Neuronal stem cell (in vitro differentiated cells): Measurements from ENCODE around the gene MGLL.
A peak's percentile ranks its signal among the peaks of the same experiment; 100 is the strongest.

Experiments
- DNase-seq: peaks from one replicate; pipeline ENCODE4 v3.0.0-alpha.2; 2013; ENCODE audit warnings: low spot score
- H2AFZ ChIP-seq: one replicate; pipeline ENCODE4 v1.6.1; 2013; ENCODE audit warnings: mild to moderate bottlenecking, low read length, inconsistent platforms
- H2AK5ac ChIP-seq: 2 replicates; pipeline ENCODE4 v1.6.1; 2013; ENCODE audit warnings: low read depth, mild to moderate bottlenecking, inconsistent platforms, low read length, moderate library complexity, mixed read lengths
- H2BK120ac ChIP-seq: 2 replicates; pipeline ENCODE4 v1.6.1; 2013; ENCODE audit warnings: low read depth, mild to moderate bottlenecking, inconsistent platforms, low read length, moderate library complexity, mixed read lengths
- H2BK12ac ChIP-seq: one replicate; pipeline ENCODE4 v1.6.1; 2013; ENCODE audit warnings: low read length, inconsistent platforms
- H2BK15ac ChIP-seq: 2 replicates; pipeline ENCODE4 v1.6.1; 2013; ENCODE audit warnings: mild to moderate bottlenecking, low read length, inconsistent platforms, mixed read lengths
- H2BK5ac ChIP-seq: one replicate; pipeline ENCODE4 v1.6.1; 2013; ENCODE audit warnings: inconsistent platforms, mild to moderate bottlenecking, low read length, moderate library complexity
- H3K14ac ChIP-seq: one replicate; pipeline ENCODE4 v1.6.1; 2013; ENCODE audit warnings: low read length, inconsistent platforms
- H3K18ac ChIP-seq: 2 replicates; pipeline ENCODE4 v1.6.1; 2013; ENCODE audit warnings: low read length, inconsistent platforms
- H3K23ac ChIP-seq: 2 replicates; pipeline ENCODE4 v1.6.1; 2013; ENCODE audit warnings: low read depth, mild to moderate bottlenecking, mixed read lengths, low read length, inconsistent platforms; ENCODE audit not compliant: poor library complexity
- H3K27ac ChIP-seq: replicated peaks from 3 replicates; pipeline ENCODE4 v1.5.1; 2013; ENCODE audit warnings: low read length, inconsistent platforms
- H3K27me3 ChIP-seq, 3 experiments: 2 replicates each; pipeline ENCODE4 v1.6.1; 2013; ENCODE audit warnings: low read length in 3 of 3, mild to moderate bottlenecking in 2 of 3, inconsistent platforms in 1 of 3, low read depth in 1 of 3, mixed read lengths in 1 of 3, moderate library complexity in 1 of 3; ENCODE audit not compliant: control insufficient read depth in 3 of 3, insufficient read depth in 3 of 3
- H3K36me3 ChIP-seq, 2 donors: replicated peaks in 1 of 2; 2 replicates each; pipeline ENCODE4 v1.6.1; 2013; ENCODE audit warnings: low read length in 2 of 2; ENCODE audit not compliant: control insufficient read depth in 2 of 2, insufficient read depth in 2 of 2
- H3K4ac ChIP-seq: 2 replicates; pipeline ENCODE4 v1.6.1; 2013; ENCODE audit warnings: inconsistent platforms, mild to moderate bottlenecking, low read length, moderate library complexity
- H3K4me1 ChIP-seq, 2 donors: 1 replicate in 1 of 2; 2 replicates in 1 of 2; pipeline ENCODE4 v1.6.1; 2013; ENCODE audit warnings: low read length in 2 of 2, low read depth in 1 of 2; ENCODE audit not compliant: control insufficient read depth in 2 of 2, insufficient read depth in 1 of 2
- H3K4me2 ChIP-seq: one replicate; pipeline ENCODE4 v1.6.1; 2013; ENCODE audit warnings: mild to moderate bottlenecking, low read length, inconsistent platforms; ENCODE audit not compliant: insufficient read depth, poor library complexity, severe bottlenecking
- H3K4me3 ChIP-seq, 2 donors: 2 replicates each; pipeline ENCODE4 v1.5.1; 2013; ENCODE audit warnings: low read length in 2 of 2, mild to moderate bottlenecking in 2 of 2, inconsistent platforms in 1 of 2, moderate library complexity in 1 of 2
- H3K79me1 ChIP-seq: one replicate; pipeline ENCODE4 v1.6.1; 2013; ENCODE audit warnings: low read depth, mild to moderate bottlenecking, inconsistent platforms, low read length, moderate library complexity
- H3K9ac ChIP-seq: one replicate; pipeline ENCODE4 v1.6.1; 2013; ENCODE audit warnings: mild to moderate bottlenecking, low read depth, low read length, inconsistent platforms; ENCODE audit not compliant: poor library complexity
- H3K9me3 ChIP-seq, 2 donors: replicated peaks in 1 of 2; 2 replicates each; pipeline versions ENCODE3 to v1.6.1; 2013; ENCODE audit warnings: low read length in 2 of 2, mild to moderate bottlenecking in 2 of 2, inconsistent platforms in 1 of 2, low read depth in 1 of 2, mixed read lengths in 1 of 2, moderate library complexity in 1 of 2; ENCODE audit not compliant: control insufficient read depth in 2 of 2, insufficient read depth in 1 of 2
- H4K8ac ChIP-seq: one replicate; pipeline ENCODE4 v1.6.1; 2013; ENCODE audit warnings: low read depth, mild to moderate bottlenecking, inconsistent platforms, low read length, moderate library complexity
- H4K91ac ChIP-seq: one replicate; pipeline ENCODE4 v1.6.1; 2013; ENCODE audit warnings: low read length, low read depth, mild to moderate bottlenecking, inconsistent platforms; ENCODE audit not compliant: poor library complexity
- WGBS, 2 donors: extraction: QIAGEN DNeasy Blood & Tissue Kit; methylation state at CpG; one replicate each; pipeline ENCODE4 v1.1.7; 2013; ENCODE audit warnings: missing lambda C conversion rate in 2 of 2, mixed read lengths in 1 of 2; ENCODE audit not compliant: insufficient read length in 2 of 2, insufficient replicate concordance in 1 of 2; ENCODE audit errors: extremely low coverage in 2 of 2; 5-methylcytosine and 5-hydroxymethylcytosine counted together

The MGLL gene

GRCh38 chr3:127865941-127866340 is 43.6 kb upstream of the MGLL start:
- no peaks in the 10 kb centered on the region for H3K79me1 ChIP-seq
- no peaks in the 10 kb centered on the region for H3K4me1 ChIP-seq
- no peak overlapping the region for H3K23ac ChIP-seq
- no peak for DNase-seq
- no peak overlapping the region for H4K8ac ChIP-seq
- H3K27me3 ChIP-seq: no peaks in the 10 kb centered on the region
- no peak overlapping the region for H2BK120ac ChIP-seq
- H3K4me2 ChIP-seq: no peak overlapping the region
- no peak overlapping the region for H3K18ac ChIP-seq
- no peak overlapping the region for H2AK5ac ChIP-seq
- H2BK12ac ChIP-seq: no peak overlapping the region
- no peak overlapping the region for H3K4ac ChIP-seq
- no peaks in the 10 kb centered on the region for H3K9me3 ChIP-seq
- H3K14ac ChIP-seq: no peak overlapping the region
- no peak overlapping the region for H3K4me3 ChIP-seq
- no peak overlapping the region for H4K91ac ChIP-seq
- no peak overlapping the region for H3K27ac ChIP-seq
- no CpG with 5 or more reads among the region's 4 CpGs for WGBS, 2 donors
- H3K36me3 ChIP-seq: no peaks in the 10 kb centered on the region
- H2BK15ac ChIP-seq: no peak overlapping the region
- H3K9ac ChIP-seq: no peak overlapping the region
- H2AFZ ChIP-seq: no peak overlapping the region
- H2BK5ac ChIP-seq: no peak overlapping the region

GRCh38 chr3:127860211-127860696 is 37.9 kb upstream of the MGLL start:
- H2BK12ac ChIP-seq: no peak overlapping the region
- H3K4me2 ChIP-seq: no peak overlapping the region
- H2BK5ac ChIP-seq: no peak overlapping the region
- H3K14ac ChIP-seq: peak overlapping the region; percentile 17
- H4K91ac ChIP-seq: no peak overlapping the region
- no peak overlapping the region for H3K4me3 ChIP-seq
- no peak overlapping the region for H3K4ac ChIP-seq
- no peak overlapping the region for H2AK5ac ChIP-seq
- no peak overlapping the region for H3K9ac ChIP-seq
- no peaks in the 10 kb centered on the region for H3K9me3 ChIP-seq
- H3K36me3 ChIP-seq: no peaks in the 10 kb centered on the region
- no peak overlapping the region for H3K18ac ChIP-seq
- WGBS, 2 donors: no CpG with 5 or more reads among the region's 7 CpGs
- no peak overlapping the region for H2BK15ac ChIP-seq
- no peak overlapping the region for H2BK120ac ChIP-seq
- H3K4me1 ChIP-seq: peaks cover 0 to 3% of the 10 kb centered on the region in 2 donors
- no peak overlapping the region for H3K27ac ChIP-seq
- H3K27me3 ChIP-seq: no peaks in the 10 kb centered on the region
- DNase-seq: no peak
- H3K23ac ChIP-seq: no peak overlapping the region
- no peak overlapping the region for H2AFZ ChIP-seq
- no peak overlapping the region for H4K8ac ChIP-seq
- H3K79me1 ChIP-seq: no peaks in the 10 kb centered on the region

- Histone ChIP-seq H2BK120ac (no peak overlapping the region), H3K23ac (no peak overlapping the region), H2AFZ (no peak overlapping the region), H2BK15ac (no peak overlapping the region), H3K14ac (no peak overlapping the region), H3K9me3 (no peaks in the 10 kb centered on the region), H3K27ac (no peak overlapping the region), H3K27me3 (no peaks in the 10 kb centered on the region), H2BK5ac (no peak overlapping the region), H4K8ac (no peak overlapping the region), H3K9ac (no peak overlapping the region), H3K36me3 (no peaks in the 10 kb centered on the region), H4K91ac (no peak overlapping the region), H2AK5ac (no peak overlapping the region), H3K79me1 (no peaks in the 10 kb centered on the region), H3K4me1 (peaks cover 0 to 3% of the 10 kb centered on the region in 2 donors), H3K4me3 (no peak overlapping the region), H3K18ac (no peak overlapping the region), H2BK12ac (no peak overlapping the region), H3K4ac (no peak overlapping the region), H3K4me2 (no peak overlapping the region)
- WGBS, 2 donors: no CpG with 5 or more reads among the region's 6 CpGs
- no peak for DNase-seq
Measured at GRCh38 chr3:127859730-127860129, 37.4 kb upstream of the MGLL start.

- Histone ChIP-seq H2AK5ac (no peak overlapping the region), H3K4me1 (peaks cover 0 to 3% of the 10 kb centered on the region in 2 donors), H4K91ac (no peak overlapping the region), H3K79me1 (no peaks in the 10 kb centered on the region), H3K27ac (no peak overlapping the region), H2BK5ac (no peak overlapping the region), H2BK15ac (no peak overlapping the region), H2BK120ac (no peak overlapping the region), H3K9ac (no peak overlapping the region), H3K14ac (no peak overlapping the region), H3K4me3 (no peak overlapping the region), H3K9me3 (no peaks in the 10 kb centered on the region), H2BK12ac (no peak overlapping the region), H3K27me3 (peaks cover 0 to 5% (median 0%) of the 10 kb centered on the region in 3 experiments), H3K4ac (no peak overlapping the region), H3K36me3 (no peaks in the 10 kb centered on the region), H3K4me2 (no peak overlapping the region), H2AFZ (no peak overlapping the region), H4K8ac (no peak overlapping the region), H3K18ac (no peak overlapping the region), H3K23ac (no peak overlapping the region)
- no peak for DNase-seq
- WGBS, 2 donors: no CpG with 5 or more reads among the region's 5 CpGs
Measured at GRCh38 chr3:127858937-127859336, 36.6 kb upstream of the MGLL start.
